Measurements from ENCODE around the gene CCDC30.
A peak's percentile ranks its signal among the peaks of the same experiment; 100 is the strongest.

The CCDC30 gene

DNA sequence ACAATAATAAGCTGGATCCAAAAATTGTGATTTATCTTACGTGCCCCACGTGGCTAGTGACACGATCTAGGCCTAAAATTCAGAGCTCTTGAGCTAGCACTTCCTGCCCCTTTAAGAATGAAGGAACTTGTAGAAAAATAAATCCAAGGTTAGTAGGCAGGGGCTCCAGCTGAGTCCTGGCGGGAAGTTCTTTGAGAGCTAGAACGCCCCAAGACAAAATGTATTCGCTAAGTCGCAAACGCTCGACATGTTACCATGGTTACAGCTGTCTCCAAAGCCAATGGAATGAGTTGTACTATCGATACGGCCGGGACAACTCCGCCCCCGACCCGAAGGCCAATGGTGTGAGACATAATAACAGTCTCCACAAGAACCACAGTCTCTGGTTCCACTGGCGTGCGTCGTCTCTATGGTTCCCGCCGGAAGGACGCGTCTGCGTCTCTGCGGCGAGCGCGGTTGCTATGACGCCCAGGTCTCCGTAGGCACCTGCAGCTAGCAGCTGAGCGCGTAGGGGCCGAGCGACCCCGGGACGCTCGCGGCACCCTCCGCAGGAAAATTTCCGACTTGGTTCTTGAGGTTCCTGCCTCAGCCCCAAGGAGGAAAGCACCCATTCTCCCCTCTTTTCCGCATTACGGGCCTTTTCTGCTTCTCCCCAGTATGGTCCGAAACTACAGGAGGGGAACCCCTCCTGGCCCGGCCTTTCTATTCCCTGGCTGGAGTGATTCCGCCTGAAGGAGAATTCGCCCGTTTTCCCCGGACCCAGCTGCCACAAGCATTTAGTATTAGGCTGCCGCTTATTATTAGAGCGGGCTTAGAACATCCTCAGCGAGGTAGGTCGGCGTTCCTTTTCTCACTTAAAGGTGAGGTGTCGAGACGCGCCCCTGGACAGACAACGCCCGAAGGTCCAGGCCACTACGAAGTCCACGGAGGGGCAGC, at the start of gene CCDC30:
CCDC30 (plus strand) TSS at position 459 of the 936 bp plus-strand sequence. CDS start 17,266 bp downstream, outside the sequence.
- DNase-seq (ENCODE audit: low read depth) = peak; percentile 98

DNA sequence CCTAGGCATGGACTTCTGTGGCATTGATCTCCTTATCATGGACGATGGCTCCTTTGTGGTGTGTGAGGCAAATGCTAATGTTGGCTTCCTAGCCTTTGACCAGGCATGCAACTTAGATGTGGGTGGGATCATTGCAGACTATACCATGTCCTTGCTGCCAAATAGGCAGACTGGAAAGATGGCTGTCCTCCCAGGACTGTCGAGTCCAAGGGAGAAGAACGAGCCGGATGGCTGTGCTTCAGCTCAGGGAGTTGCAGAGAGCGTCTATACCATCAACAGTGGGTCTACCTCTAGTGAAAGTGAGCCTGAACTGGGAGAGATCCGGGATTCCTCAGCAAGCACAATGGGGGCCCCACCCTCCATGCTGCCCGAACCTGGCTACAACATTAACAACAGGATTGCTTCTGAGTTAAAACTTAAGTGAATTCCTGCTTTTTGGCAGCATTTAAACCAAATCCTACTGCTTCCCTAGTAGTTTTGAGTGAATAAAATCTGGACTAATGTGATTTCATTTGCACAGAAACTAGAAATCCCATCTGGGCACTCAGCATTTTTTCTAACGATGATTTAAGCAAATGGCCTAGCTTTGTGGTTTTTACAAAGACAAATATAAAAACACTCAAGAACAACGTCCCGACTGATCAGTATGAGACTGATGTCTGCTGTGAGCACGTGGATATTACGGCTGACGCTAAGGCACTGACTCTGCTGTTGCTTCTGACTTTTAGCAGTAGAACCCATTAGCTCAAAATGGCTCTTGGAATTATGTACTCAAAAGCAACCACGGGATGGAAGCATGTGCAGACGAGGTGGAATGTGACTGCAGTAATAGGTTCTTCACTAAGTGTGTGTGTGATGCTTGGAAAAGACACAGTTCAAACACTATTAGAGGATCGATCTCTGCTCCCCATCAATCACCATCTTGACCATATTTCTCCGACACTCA, 48.3 kb upstream of the CCDC30 start:
- no peak for DNase-seq (ENCODE audit: low read depth)

DNA sequence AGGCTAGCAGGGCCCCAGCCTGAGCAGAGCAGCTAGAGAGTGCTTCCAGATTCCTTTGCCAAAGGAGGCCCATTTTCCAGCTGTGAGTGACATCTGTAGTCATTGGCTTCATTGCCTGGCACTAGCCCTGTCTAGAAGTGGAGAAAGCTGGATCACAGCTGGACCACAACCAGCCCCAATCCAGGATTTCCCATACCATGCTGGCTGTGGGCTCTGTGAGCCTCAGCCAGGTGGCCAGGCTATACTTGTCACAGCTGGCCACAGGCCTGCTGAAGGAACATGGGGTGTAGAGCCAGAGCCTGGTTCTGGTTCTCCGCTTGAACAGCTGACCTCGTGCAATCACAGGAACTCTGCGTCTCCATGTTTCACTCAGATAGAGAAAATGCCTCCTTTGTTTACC, 45.9 kb upstream of the CCDC30 start:
- DNase-seq (ENCODE audit: low read depth) = no peak

DNA sequence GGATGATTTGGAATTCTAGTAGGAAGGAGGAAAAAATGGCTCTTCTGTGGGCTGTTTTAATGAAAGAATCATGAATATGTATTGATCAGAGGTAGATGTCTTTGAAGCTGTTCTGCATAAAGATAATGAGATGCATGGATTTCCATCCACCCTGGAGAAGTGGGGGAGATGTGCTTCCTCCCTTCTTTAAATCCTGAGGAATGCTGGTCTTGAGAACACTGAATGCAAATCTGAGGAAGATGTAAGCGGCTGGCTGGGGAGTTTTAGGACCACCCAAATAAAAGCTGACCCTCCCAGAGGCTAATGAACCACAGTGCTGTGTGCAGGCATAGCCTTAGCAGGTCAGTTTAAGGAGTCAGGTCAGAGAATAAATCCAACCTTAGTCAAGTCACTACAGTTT, 44.6 kb upstream of the CCDC30 start:
- no peak for DNase-seq (ENCODE audit: low read depth)

DNA sequence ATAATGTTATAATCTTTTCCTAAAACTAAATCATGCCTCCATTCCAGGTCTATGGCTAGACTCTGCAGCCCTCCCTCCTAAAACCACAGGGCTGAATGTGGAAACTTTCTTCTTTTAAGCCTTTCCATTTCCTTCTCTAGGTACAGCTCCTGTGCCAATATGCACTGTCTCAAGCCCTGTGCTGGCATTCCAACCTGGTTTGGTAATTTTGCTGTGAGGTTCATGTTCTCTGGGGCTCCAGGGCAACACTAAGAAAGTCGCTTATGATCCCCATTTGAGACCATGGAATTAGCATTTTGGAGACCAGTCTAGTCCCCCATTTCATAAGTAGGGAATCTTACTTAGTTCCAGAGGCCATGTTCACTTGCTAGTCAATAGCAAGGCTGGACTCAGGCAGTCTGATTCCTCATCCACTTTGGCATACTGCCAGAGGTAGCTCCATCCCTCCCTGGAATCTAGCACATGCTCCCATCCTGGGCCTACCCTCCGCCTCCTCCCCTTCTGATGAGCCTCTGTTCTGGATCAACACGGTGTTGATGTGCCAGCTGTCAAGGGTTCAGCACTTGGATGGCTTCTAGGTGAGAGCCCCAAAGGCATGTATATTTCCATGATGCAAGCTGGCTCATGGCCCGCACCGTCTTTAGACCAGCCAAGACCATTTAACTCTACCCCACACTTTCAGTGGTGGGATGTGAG, 43.8 kb upstream of the CCDC30 start:
- no peak for DNase-seq (ENCODE audit: low read depth)

DNA sequence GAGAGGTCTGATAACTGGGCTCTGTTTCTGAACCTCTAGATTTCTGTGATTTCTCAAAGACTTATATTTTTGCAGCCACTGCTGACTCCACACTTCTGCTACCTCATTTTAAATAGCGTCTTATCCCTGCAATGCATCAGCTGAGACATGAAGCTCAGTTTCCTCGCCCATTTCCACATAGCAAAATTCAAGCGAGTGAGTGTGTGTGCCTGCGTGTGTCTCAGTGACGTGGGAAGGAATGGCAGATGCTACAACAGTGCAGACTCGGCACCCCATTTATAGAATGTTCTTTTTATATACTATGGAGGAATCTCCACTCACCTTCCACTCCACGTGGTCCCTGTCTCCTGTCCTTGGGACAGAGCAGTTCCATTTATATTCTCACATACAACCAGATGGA, 43.0 kb upstream of the CCDC30 start:
- DNase-seq (ENCODE audit: low read depth) = no peak

DNA sequence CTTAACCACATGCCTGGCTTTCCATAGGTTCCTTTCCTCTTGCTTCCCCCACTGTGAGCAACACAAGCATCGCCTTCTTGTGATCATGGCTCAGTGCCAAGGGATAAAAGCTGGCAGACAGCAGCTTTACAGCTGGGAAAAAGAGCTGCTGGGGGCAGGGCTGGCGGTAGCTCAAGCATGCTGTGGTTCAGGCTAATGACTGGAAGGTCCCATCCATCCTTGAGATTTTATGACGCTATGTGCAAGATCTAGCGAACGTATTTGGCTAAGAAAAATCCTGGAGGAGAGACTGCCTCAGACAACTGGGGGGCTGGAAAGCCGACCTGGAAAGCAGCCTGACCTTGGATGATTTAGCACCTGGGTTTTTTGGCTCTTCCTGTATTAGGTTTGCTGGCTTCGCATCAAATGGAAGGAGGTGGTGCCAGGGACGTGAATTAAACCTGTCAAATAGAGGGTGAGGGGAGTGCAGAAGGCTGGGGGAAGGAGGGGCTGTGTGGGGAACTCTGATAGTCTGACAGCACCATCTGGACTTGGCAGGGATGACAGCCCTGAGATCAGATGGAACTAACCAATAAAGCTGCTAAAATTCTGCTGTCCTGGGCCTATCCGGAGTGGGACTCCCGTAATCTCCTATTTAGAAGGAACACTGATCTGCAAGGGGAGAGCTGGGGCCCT, 42.0 kb upstream of the CCDC30 start:
- DNase-seq (ENCODE audit: low read depth) = peak; percentile 74

DNA sequence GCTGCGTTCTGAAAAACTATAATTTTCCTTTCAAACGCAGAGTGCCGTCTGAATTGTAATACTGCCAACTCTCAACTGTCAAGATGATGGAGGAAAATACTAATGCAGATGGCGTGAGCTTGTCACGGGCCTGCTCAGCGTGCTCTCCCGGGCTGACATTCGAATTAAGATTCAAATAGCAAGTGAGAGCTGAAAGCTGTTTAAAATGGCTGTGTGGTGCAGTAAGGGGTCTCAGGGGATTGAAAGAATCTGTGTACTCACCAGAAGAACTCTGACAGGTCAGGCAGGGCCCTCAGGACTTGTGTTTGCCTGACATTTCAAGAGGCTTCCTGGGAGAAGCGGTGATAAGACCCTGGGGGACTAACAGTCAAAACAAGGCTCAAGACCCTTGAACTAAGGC, 40.3 kb upstream of the CCDC30 start:
- DNase-seq (ENCODE audit: low read depth) = no peak

DNA sequence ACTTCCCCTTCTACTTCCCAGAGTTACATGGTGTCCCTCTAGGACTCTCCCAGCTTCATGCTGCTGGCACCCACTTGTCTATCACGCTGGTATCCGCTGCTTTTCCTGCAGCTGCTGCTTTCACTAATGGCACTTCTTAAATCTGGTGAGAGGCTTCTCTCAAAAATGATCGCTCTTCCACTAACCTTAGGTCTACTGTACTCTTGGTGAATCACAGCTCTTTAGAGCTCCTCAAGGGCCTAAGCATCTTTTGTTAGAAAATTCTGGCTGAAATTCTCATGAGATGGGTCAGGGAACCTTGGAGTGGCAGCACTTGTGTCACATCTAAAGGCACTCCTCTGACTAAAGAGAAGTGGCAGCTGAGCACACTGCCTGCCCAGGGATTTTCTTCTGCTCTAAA, 39.4 kb upstream of the CCDC30 start:
- DNase-seq (ENCODE audit: low read depth) = no peak

DNA sequence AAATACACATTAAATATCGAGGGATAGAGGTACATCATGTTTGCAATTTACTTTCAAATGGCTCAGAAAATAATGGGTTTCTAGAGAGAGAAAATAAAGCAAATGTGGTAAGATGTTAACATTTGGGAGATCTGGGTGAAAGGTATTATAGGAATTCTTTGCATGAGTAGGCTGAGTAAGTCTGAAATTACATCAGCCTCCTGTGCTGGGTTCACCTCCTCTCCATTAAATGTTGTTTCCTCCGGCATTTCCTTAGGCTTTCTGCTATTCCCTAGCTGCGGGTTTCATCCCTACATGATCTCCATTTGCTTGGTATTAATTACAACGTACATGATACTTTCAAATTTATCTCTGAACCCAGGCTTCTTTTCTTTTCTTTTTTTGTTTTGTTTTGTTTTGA, 38.9 kb upstream of the CCDC30 start:
- DNase-seq (ENCODE audit: low read depth) = no peak

DNA sequence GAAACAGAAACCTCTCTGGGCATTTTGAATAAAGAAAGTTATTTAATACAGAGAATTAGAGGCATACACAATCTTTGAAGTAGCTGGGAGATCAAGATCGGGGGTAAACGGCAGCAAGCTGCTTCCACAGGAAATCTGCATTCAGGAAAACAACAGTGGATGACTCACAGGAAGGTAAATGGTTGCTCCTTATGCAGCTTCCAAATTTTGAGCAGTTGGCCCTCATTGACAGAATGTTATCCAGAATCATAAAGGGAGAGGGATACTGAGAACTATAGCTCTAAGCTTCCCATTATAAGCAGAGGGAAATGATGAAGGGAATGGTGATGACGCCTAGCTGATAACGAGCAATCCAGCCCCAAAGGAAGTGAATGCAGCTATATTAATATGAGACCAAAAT, 35.8 kb upstream of the CCDC30 start:
- no peak for DNase-seq (ENCODE audit: low read depth)

DNA sequence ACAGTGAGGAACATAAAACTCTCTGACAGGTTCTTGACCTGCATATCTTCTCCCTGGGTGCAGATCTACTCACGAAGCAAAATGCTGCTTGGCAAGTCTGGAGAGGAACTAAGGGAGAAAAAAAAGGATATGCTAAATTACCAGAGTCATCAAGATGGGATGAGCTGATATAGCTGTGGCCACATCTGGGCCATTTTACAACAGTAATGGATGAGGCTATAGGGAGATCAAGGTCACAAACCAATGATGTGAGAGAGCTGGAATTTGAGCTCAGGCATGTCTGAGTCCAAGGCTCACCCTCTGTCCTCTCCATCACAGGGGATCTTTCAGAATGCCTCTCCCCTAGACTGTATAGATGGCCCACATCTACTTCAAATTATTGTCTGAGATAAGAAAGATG, 33.5 kb upstream of the CCDC30 start:
- no peak for DNase-seq (ENCODE audit: low read depth)

DNA sequence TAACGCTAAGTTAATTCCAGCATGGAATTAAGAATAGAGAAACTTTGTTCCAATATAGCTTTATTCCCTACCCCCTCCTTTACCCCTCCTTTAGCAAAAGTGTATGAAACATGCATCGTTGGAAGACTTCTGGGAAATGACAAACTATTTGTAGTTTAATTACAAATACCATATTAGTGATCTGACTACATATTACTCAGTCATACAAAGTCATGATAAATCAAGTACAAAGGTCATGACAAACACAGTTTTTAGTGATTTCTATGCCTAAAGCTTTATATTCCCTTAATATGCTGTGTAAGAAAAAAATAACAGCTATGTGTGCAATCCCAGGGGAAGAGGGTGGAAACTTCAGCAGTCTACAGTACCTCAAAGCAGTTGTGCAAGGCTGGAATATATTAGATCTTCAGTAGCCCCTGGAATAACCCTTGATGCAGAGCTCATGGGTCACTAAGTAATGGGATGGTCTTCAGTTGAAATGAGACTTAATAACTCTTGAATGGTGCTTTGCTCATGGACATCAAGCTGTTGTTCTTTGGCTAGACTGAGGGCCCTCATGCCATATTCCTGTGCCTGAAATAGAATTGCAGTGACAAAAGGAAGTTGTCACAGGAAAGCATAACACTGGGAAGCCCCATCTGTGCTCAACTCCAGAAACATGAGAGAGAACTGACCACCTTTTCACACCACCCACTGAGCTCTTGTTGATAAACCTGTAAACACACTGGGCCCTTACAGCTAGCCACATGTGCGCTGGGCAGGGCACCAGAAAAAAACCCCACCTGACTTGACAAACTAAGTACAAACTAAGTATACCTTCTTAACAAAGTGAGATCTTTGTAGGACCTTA, 32.6 kb upstream of the CCDC30 start:
- no peak for DNase-seq (ENCODE audit: low read depth)

DNA sequence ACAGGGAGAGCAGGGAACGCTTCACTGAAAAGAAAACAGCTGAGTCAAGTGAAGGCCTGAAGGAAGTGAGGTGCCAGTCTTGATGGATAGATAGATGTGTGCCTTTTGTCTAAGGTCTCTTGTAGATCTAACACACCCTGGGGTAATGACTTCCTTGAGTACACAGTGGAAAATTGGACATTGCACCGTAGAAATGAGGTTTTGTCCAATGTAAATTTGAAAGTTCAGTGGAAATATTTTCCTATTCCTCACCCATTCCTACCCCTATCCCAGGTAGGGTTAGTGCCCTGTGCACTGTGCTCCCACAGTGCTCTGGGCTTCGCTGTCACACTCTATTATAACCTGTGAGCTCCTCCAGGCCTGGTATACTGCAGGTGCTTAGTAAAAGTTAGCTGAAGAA, 31.6 kb upstream of the CCDC30 start:
- no peak for DNase-seq (ENCODE audit: low read depth)

DNA sequence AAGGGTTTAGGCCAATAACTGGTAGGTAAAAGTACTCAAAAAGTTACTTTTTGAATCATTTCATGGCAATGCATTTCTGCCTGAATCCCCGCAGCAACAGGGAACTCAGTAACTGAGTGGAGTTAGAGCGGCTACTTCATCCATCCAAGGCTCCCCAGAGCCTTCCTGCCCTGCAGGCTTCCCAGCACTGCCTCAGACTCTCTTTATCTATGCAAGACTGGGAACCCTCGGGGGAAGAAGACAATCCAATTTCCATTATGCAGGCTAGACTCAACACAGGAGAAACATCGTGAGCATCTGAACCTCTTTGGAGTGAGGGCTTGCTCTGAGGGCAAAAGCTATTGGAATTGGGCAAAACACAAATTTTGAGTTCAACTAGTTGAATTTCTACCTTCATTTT, 30.4 kb upstream of the CCDC30 start:
- DNase-seq (ENCODE audit: low read depth) = no peak

DNA sequence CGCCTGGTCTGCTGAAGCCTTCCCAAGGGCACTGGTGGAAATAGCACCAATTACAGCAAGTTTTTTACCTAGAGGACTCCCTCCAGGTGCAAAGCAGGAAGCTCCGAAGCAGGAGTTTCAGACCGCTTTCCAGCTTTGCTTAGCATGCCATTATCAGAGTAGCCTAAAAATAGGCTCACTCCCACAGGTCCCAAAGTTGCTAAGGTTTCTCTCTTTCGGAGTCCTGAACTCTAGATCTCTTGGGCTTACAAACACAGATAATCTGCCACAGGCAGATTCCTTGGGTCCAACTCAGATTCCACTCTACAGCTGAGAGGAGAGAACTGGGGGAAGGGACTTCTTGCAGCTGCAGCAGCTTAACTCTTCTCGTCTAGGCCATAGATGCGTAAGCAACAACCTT, 29.7 kb upstream of the CCDC30 start:
- DNase-seq (ENCODE audit: low read depth) = peak; percentile 12

DNA sequence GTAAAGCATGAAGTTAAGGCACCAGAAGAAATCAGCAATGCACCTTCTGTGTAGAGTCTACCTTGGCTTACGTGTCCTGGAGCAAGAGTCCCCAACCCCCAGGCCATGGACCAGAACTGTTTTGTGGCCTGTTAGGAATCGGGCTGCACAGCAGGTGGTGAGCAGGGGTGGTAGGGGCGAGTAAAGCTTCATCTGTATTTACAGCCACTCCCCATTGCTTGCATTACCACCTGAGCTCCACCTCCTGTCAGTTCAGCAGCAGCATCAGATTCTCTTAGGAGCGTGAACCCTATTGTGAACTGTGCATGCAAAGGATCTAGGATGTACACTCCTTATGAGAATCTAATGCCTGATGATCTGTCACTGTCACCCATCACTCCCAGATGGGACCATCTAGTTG, 28.7 kb upstream of the CCDC30 start:
- no peak for DNase-seq (ENCODE audit: low read depth)

DNA sequence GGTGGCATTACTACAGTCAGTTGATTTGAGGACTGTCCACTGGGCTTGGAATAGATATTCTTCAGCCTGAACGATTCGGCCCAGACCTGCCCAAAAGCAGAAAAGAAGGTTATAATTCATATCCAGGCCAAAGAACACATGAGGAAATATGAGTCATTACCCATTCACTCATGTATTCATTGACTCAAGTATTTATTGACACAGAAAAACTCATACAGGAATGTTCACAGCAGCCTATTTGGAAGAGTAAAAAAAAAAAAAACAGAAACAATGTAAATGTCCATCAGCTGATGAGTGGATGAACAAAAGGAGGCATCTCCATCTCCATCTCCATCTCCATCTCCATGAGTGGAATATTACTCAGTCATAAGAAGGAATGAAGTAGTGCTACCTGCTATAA, 23.1 kb upstream of the CCDC30 start:
- peak; percentile 85 for DNase-seq (ENCODE audit: low read depth)

DNA sequence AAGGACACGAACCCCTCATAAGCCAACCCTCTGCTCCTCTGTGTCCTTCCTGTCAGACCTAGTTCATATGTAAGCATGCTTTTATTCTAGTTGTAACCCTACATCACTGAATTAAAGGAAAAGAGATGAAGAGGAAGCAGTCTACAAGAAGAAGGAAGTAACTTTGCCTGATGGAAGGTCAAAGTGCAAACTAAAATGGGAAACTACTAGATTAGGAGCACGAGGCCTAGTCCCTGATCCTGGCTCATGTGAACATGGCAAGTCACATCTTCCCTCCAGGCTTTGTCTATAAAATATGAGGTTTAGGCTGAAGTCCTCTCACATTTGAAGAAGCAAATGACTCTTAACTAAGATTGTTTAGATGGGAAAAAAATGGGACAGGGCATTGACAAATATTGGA, 20.4 kb upstream of the CCDC30 start:
- DNase-seq (ENCODE audit: low read depth) = no peak

DNA sequence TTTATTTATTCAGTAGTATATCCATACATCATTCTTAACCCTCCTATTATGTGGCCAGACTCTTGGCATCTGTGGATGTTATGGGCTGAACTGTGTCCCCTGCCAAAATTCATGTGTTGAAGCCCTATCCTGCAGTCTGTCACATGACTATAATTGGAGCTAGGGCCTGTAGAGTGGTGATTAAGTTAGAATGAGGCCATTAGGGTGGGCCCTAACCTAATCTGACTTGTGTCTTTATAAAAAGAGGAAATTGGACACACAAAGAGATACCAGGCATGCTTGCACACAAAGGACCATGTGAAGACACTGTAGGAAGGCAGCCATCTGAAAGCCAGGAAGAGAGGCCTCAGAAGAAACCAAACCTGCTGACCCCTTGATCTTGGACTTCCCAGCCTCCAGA, 13.8 kb upstream of the CCDC30 start:
- no peak for DNase-seq (ENCODE audit: low read depth)

DNA sequence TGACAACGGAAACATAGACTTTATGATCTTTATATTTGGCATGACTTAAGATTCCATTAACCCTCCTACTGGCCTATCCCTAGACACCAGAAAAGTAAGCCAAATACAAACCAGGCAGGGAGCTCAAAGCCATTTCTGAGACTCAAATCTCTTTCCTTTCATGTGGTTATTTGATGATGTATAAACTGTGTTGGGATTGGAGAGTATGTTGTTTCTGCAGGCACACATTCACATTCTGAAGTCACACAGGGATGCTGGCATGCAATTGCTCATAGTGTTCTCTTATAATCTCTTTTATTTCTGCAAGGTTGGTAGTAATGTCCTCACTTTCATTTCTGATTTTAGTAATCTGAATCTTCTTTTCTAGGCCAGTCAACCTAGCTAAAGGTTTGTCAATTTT, 13.0 kb upstream of the CCDC30 start:
- no peak for DNase-seq (ENCODE audit: low read depth)
